ENCODE results near the gene PHETA1.

GRCh38 chr12:111394480-111394879, 25.6 kb upstream of the PHETA1 start:
- TF ChIP-seq CTCF (conservative IDR thresholded peaks at IDR 0.05) (no peak), EZH2 (IDR thresholded peaks at IDR 0.05; ENCODE audit: low read depth) (no peak)

All from PC-9 (cell line).